ENCODE results near the gene PCDH12.

- TF ChIP-seq EP300 (conservative IDR thresholded peaks at IDR 0.05; ENCODE audit: poor library complexity, severe bottlenecking): no peak
- no peak for TF ChIP-seq CTCF (IDR thresholded peaks at IDR 0.05; ENCODE audit: poor library complexity, severe bottlenecking)
- no peak for TF ChIP-seq RAD21 (conservative IDR thresholded peaks at IDR 0.05)
- TF ChIP-seq EZH2 (IDR thresholded peaks at IDR 0.05; ENCODE audit: borderline replicate concordance, insufficient read depth, low read length, poor library complexity, severe bottlenecking): no peak
Measured at GRCh38 chr5:141966275-141966962, 8.4 kb upstream of the PCDH12 start.

All from neural cell (in vitro differentiated cells).